Mesenchymal stem cell (in vitro differentiated cells and primary cell): ENCODE results near the gene GAST.

Source experiments
- DNase-seq: peaks from one replicate; pipeline ENCODE4 v3.0.0-alpha.2; 2013
- H2AFZ ChIP-seq: one replicate; pipeline ENCODE4 v1.6.1; 2013; ENCODE audit warnings: low read depth, mild to moderate bottlenecking, control low read depth, inconsistent platforms, low read length, moderate library complexity
- H2AK5ac ChIP-seq: 2 replicates; pipeline ENCODE4 v1.6.1; 2013; ENCODE audit warnings: low read length, moderate library complexity, mild to moderate bottlenecking, inconsistent platforms; ENCODE audit not compliant: severe bottlenecking
- H2BK120ac ChIP-seq: one replicate; pipeline ENCODE4 v1.6.1; 2013; ENCODE audit warnings: low read depth, mild to moderate bottlenecking, inconsistent platforms, low read length, moderate library complexity
- H2BK12ac ChIP-seq, 2 experiments: one replicate each; pipeline ENCODE4 v1.6.1; 2013; ENCODE audit warnings: inconsistent platforms in 2 of 2, low read length in 2 of 2, mild to moderate bottlenecking in 2 of 2, moderate library complexity in 2 of 2, control low read depth in 1 of 2
- H2BK15ac ChIP-seq: one replicate; pipeline ENCODE4 v1.6.1; 2013; ENCODE audit warnings: mild to moderate bottlenecking, low read depth, inconsistent platforms; ENCODE audit not compliant: poor library complexity, severe bottlenecking
- H2BK5ac ChIP-seq: 2 replicates; pipeline ENCODE4 v1.6.1; 2013; ENCODE audit warnings: low read depth, mild to moderate bottlenecking, low read length, control low read depth, inconsistent platforms; ENCODE audit not compliant: poor library complexity, severe bottlenecking
- H3K14ac ChIP-seq, 2 experiments: one replicate each; pipeline ENCODE4 v1.6.1; 2013; ENCODE audit warnings: inconsistent platforms in 2 of 2, low read length in 2 of 2, control low read depth in 1 of 2, mild to moderate bottlenecking in 1 of 2, moderate library complexity in 1 of 2
- H3K18ac ChIP-seq, 2 experiments: one replicate each; pipeline ENCODE4 v1.6.1; 2013; ENCODE audit warnings: inconsistent platforms in 2 of 2, low read length in 2 of 2, control low read depth in 1 of 2, low read depth in 1 of 2, mild to moderate bottlenecking in 1 of 2
- H3K23ac ChIP-seq, 2 experiments: one replicate each; pipeline ENCODE4 v1.6.1; 2013; ENCODE audit warnings: inconsistent platforms in 2 of 2, low read length in 2 of 2, mild to moderate bottlenecking in 2 of 2, moderate library complexity in 2 of 2, control low read depth in 1 of 2
- H3K27ac ChIP-seq: 2 replicates; pipeline ENCODE4 v1.5.1; 2013; ENCODE audit warnings: mild to moderate bottlenecking, moderate library complexity, low read length, control low read depth, inconsistent platforms; ENCODE audit not compliant: poor library complexity, severe bottlenecking
- H3K27me3 ChIP-seq, 2 experiments: 2 replicates each; pipeline versions ENCODE4 v1.6.1 to v1.7.0; 2013; ENCODE audit warnings: low read length in 2 of 2, mild to moderate bottlenecking in 2 of 2, moderate library complexity in 2 of 2, control low read depth in 1 of 2, inconsistent platforms in 1 of 2; ENCODE audit not compliant: control insufficient read depth in 1 of 2, insufficient read depth in 1 of 2
- H3K36me3 ChIP-seq, 2 experiments: 2 replicates each; pipeline versions ENCODE4 v1.6.1 to v1.7.0; 2013; ENCODE audit warnings: low read length in 2 of 2, control low read depth in 1 of 2, inconsistent platforms in 1 of 2, low read depth in 1 of 2, mild to moderate bottlenecking in 1 of 2; ENCODE audit not compliant: insufficient read depth in 2 of 2, control insufficient read depth in 1 of 2
- H3K4ac ChIP-seq, 2 experiments: one replicate each; pipeline ENCODE4 v1.6.1; 2013; ENCODE audit warnings: inconsistent platforms in 2 of 2, low read length in 2 of 2, mild to moderate bottlenecking in 2 of 2, moderate library complexity in 2 of 2, control low read depth in 1 of 2, low read depth in 1 of 2
- H3K4me1 ChIP-seq: 2 replicates; pipeline ENCODE4 v1.6.1; 2013; ENCODE audit warnings: low read depth, low read length, control low read depth; ENCODE audit not compliant: control insufficient read depth, insufficient read depth
- H3K4me2 ChIP-seq: 2 replicates; pipeline ENCODE4 v1.6.1; 2013; ENCODE audit warnings: low read length, mild to moderate bottlenecking, inconsistent platforms; ENCODE audit not compliant: poor library complexity, severe bottlenecking
- H3K4me3 ChIP-seq, 2 experiments: 2 replicates each; pipeline versions ENCODE4 v1.5.1 to v1.7.0; 2013; ENCODE audit warnings: low read length in 2 of 2, mild to moderate bottlenecking in 2 of 2, control low read depth in 1 of 2, low read depth in 1 of 2; ENCODE audit not compliant: insufficient read depth in 1 of 2
- H3K79me1 ChIP-seq: replicated peaks from 2 replicates; pipeline ENCODE4 v1.6.1; 2013; ENCODE audit warnings: mild to moderate bottlenecking, control low read depth, low read length, inconsistent platforms; ENCODE audit not compliant: poor library complexity, severe bottlenecking
- H3K9ac ChIP-seq: 2 replicates; pipeline ENCODE4 v1.7.0; 2013; ENCODE audit warnings: mild to moderate bottlenecking, low read length, moderate library complexity
- H3K9me3 ChIP-seq: 2 replicates; pipeline ENCODE4 v1.7.0; 2013; ENCODE audit warnings: mild to moderate bottlenecking, low read length; ENCODE audit not compliant: control insufficient read depth
- H4K8ac ChIP-seq: one replicate; pipeline ENCODE4 v1.6.1; 2013; ENCODE audit warnings: inconsistent platforms, mild to moderate bottlenecking, low read length, moderate library complexity
- H4K91ac ChIP-seq: one replicate; pipeline ENCODE4 v1.6.1; 2013; ENCODE audit warnings: mild to moderate bottlenecking, low read length, inconsistent platforms
- WGBS: methylation state at CpG from one replicate; pipeline ENCODE4 v1.1.7; 2013; ENCODE audit warnings: mixed read lengths; 5-methylcytosine and 5-hydroxymethylcytosine counted together

GAST gene

DNA sequence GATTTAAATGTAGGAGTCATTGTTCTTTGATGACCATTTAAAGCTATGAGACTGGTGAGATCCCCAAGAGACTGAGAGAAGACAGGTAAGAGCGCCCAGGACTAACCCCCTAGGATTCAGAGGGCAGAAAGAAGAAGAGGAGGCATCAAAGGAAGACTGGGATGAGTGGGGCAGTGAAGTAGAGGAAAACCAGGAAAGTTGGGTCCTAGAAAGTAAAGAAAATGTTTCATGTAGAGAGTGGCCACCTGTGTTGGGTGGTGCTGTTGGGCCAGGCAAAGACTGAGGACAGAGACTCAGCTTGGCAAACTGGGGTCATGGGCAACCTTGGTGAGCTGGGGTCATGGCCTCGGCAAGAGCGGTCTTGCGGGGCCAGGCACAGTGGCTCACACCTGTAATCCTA, 23.6 kb downstream of the GAST start:
- H3K9me3 ChIP-seq: no peaks in the 10 kb centered on the region
- no peak overlapping the region for H3K4me2 ChIP-seq
- no peak overlapping the region for H3K14ac ChIP-seq
- no peak overlapping the region for H4K91ac ChIP-seq
- H2BK12ac ChIP-seq: no peak overlapping the region
- H3K4me3 ChIP-seq: no peak overlapping the region
- no peaks in the 10 kb centered on the region for H3K36me3 ChIP-seq
- no peak overlapping the region for H3K27ac ChIP-seq
- no peak overlapping the region for H2BK15ac ChIP-seq
- H3K9ac ChIP-seq: no peak overlapping the region
- DNase-seq: no peak
- H3K4ac ChIP-seq: no peak overlapping the region
- no peak overlapping the region for H2BK120ac ChIP-seq
- no peak overlapping the region for H4K8ac ChIP-seq
- H2AK5ac ChIP-seq: no peak overlapping the region
- H3K27me3 ChIP-seq: peaks cover 64 to 69% of the 10 kb centered on the region in 2 experiments
- H2BK5ac ChIP-seq: no peak overlapping the region
- no peaks in the 10 kb centered on the region for H3K79me1 ChIP-seq
- H2AFZ ChIP-seq: no peak overlapping the region
- peaks cover 35% of the 10 kb centered on the region for H3K4me1 ChIP-seq
- no peak overlapping the region for H3K23ac ChIP-seq
- H3K18ac ChIP-seq: no peak overlapping the region
- WGBS: 92% methylated on average over 4 of the region's 4 CpGs

DNA sequence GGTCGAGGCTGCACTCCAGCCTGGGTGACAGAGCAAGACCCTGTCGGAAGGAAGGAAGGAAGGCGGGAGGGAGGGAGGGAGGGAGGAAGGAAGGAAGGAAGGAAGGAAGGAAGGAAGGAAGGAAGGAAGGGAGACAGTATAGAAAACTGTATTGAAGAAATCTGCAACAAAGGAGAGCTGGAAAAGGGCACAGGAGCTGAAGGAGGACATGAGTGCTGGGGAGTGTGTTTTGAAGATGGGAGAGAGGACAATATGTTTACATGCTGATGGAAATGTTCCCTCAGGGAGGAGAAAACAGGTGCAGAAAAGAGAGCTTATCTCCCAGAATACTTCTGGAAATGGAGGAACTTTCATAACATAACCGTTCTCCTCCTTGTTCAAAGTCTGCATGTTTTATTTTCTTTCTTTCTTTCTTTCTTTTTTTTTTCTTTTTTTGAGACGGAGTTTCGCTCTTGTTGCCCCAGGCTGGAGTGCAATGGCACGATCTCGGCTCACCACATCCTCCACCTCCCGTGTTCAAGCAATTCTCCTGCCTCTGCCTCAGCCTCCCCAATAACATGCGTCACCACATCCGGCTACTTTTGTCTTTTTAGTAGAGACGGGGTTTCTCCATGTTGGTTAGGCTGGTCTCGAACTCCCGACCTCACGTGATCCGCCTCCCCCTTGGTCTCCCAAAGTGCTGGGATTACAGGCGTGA, 25.0 kb downstream of the GAST start:
- no peaks in the 10 kb centered on the region for H3K9me3 ChIP-seq
- no peak overlapping the region for H2BK120ac ChIP-seq
- peaks cover 35% of the 10 kb centered on the region for H3K4me1 ChIP-seq
- no peak overlapping the region for H3K9ac ChIP-seq
- H3K4me2 ChIP-seq: no peak overlapping the region
- 86% methylated on average over 17 of the region's 17 CpGs for WGBS
- no peak overlapping the region for H2BK15ac ChIP-seq
- no peak overlapping the region for H3K18ac ChIP-seq
- no peak overlapping the region for H4K91ac ChIP-seq
- H2AFZ ChIP-seq: no peak overlapping the region
- H3K27me3 ChIP-seq: peaks cover 51 to 62% of the 10 kb centered on the region in 2 experiments
- no peak overlapping the region for H3K14ac ChIP-seq
- no peak overlapping the region for H3K4ac ChIP-seq
- H3K79me1 ChIP-seq: no peaks in the 10 kb centered on the region
- no peak overlapping the region for H2BK5ac ChIP-seq
- DNase-seq: no peak
- H4K8ac ChIP-seq: no peak overlapping the region
- no peak overlapping the region for H2BK12ac ChIP-seq
- H2AK5ac ChIP-seq: no peak overlapping the region
- H3K23ac ChIP-seq: no peak overlapping the region
- H3K4me3 ChIP-seq: no peak overlapping the region
- H3K36me3 ChIP-seq: no peaks in the 10 kb centered on the region
- no peak overlapping the region for H3K27ac ChIP-seq

GRCh38 chr17:41737680-41738023, 25.5 kb downstream of the GAST start:
- no peaks in the 10 kb centered on the region for H3K36me3 ChIP-seq
- no peak overlapping the region for H3K9ac ChIP-seq
- no peak for DNase-seq
- H3K27ac ChIP-seq: no peak overlapping the region
- no peak overlapping the region for H4K91ac ChIP-seq
- H2AFZ ChIP-seq: no peak overlapping the region
- H3K9me3 ChIP-seq: no peaks in the 10 kb centered on the region
- 49% methylated on average over 5 of the region's 5 CpGs for WGBS
- no peak overlapping the region for H3K4ac ChIP-seq
- H3K4me3 ChIP-seq: no peak overlapping the region
- no peak overlapping the region for H3K14ac ChIP-seq
- H3K18ac ChIP-seq: no peak overlapping the region
- H3K27me3 ChIP-seq: peaks cover 45 to 58% of the 10 kb centered on the region in 2 experiments
- H3K4me1 ChIP-seq: peaks cover 35% of the 10 kb centered on the region
- H2AK5ac ChIP-seq: peak overlapping the region; percentile 6
- no peak overlapping the region for H2BK12ac ChIP-seq
- H2BK120ac ChIP-seq: no peak overlapping the region
- no peaks in the 10 kb centered on the region for H3K79me1 ChIP-seq
- no peak overlapping the region for H2BK5ac ChIP-seq
- H4K8ac ChIP-seq: no peak overlapping the region
- H3K23ac ChIP-seq: no peak overlapping the region
- no peak overlapping the region for H2BK15ac ChIP-seq
- no peak overlapping the region for H3K4me2 ChIP-seq

DNA sequence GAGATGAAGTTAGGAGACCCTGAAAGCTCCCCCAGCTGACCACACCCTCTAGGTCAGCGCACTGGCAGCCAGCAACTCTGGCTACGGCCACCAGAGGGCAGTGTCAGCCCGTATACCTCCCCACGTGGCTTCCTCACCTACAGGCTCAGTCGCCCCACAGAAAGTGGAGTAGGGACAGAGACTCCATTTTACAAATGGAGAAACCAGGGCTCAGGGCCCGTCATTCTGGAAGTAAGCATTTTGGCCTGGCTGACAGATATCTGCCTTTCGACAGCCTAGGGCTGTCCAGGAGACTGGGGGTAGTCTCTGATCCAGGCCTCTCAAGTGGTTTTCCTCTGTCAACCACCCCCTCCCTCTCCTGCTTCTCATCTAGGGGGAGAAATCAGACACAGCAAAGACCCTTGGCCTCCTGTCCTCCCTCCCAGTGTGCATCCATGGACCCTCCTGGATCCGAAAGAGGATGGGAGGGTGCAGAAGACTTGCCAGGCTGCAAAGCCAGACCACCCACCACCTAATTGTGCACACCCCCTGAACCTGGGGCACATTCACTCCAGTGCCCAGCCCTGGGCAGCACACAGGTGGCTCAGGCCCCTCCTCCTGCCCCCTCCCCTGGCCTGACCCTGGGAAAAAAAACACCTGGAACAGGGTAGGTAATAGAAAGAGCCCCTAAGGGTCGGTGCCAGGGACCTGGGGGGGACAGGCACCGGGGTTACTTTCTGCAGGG, 26.1 kb downstream of the GAST start:
- H3K9me3 ChIP-seq: no peaks in the 10 kb centered on the region
- peaks cover 41 to 53% of the 10 kb centered on the region in 2 experiments for H3K27me3 ChIP-seq
- H4K8ac ChIP-seq: peak overlapping the region; percentile 74
- H3K79me1 ChIP-seq: no peaks in the 10 kb centered on the region
- DNase-seq: peak; percentile 74
- no peak overlapping the region for H3K14ac ChIP-seq
- peak overlapping the region; percentile 21 for H2BK120ac ChIP-seq
- no peak overlapping the region for H3K9ac ChIP-seq
- H3K36me3 ChIP-seq: no peaks in the 10 kb centered on the region
- H3K4me2 ChIP-seq: no peak overlapping the region
- H3K4ac ChIP-seq: peak overlapping the region; percentile 28 to 81
- no peak overlapping the region for H3K27ac ChIP-seq
- no peak overlapping the region for H3K4me3 ChIP-seq
- H2BK15ac ChIP-seq: peak overlapping the region; percentile 73
- H2BK5ac ChIP-seq: no peak overlapping the region
- no peak overlapping the region for H3K23ac ChIP-seq
- peak overlapping the region; percentile 44 for H2AK5ac ChIP-seq
- WGBS: 26% methylated on average over 10 of the region's 10 CpGs
- peak overlapping the region; percentile 66 for H2AFZ ChIP-seq
- peak overlapping the region; percentile 81 for H4K91ac ChIP-seq
- H3K4me1 ChIP-seq: peaks cover 35% of the 10 kb centered on the region
- peak overlapping the region; percentile 20 to 89 for H2BK12ac ChIP-seq
- peak overlapping the region; percentile 26 to 51 for H3K18ac ChIP-seq
